Right ventricle myocardium superior (tissue), 1 donor: Measurements from ENCODE around the gene AP1G1. TPM values are rescaled to one million over a fixed set of nuclear protein-coding genes. Genes with fewer than 3 reads are reported as not detected.
"Not testable (repeated sequence)": the region's sequence is repeated elsewhere in the genome, so short reads cannot be mapped to it uniquely, and the experiment has no call there.

Experiments used
- ATAC-seq: fragments of 200-7000 bp; cut with Tn5 transposase; one replicate; pipeline ENCODE4 v1.9.1; 2020; ENCODE audit warnings: mild to moderate bottlenecking; ENCODE audit not compliant: poor library complexity
- DNase-seq: peaks from one replicate; pipeline ENCODE4 v3.0.0-alpha.2; 2020
- intact Hi-C: fragments of 100-400 bp; cut with DNase I; formaldehyde crosslinking; loops from one replicate; pipeline ENCODE4 v1.11.2; 2022
- long read RNA-seq: library from polyadenylated mRNA; unstranded; transcript quantifications from one replicate; pipeline ENCODE4 v2.0.0, GENCODE V29; 2021
- total RNA-seq: library from RNA; stranded (reverse); fragmentation: NEBNext Ultra II Directional; extraction: Animal tissue kit (Norgen Biotek cat#: 25700); gene quantifications from one replicate; pipeline ENCODE4 v1.2.1, GENCODE V29; 2021
- donor health status: DM: no; HTN: yes; CAD: no; lungs with severe emphysema.

Gene AP1G1
- total RNA-seq, result 27.2 TPM
- long read RNA-seq, full-length matches to known transcripts, result 5 of 21 reads
- long read RNA-seq, partial matches to known transcripts, result 4 of 21 reads
- long read RNA-seq, other reads (novel, unspliced or antisense), result 12 of 21 reads

- DNase-seq (peak; percentile 97), ATAC-seq (peak; percentile 99)
- intact Hi-C loops, result loop anchor here (1.0 to 5.0 kb wide), 2 partner anchors 73 to 86 kb away; partner anchors contain the start of genes IST1 and ZNF821
Observed at GRCh38 chr16:71808593-71809459, at the start of gene AP1G1. TSS of gene AP1G1 (minus strand) at chr16:71808834. CDS start at chr16:71789479, 19,355 bp downstream.

GRCh38 chr16:71855937-71856662, 47.5 kb upstream of the AP1G1 start:
- ATAC-seq, result no peak
- no peak for DNase-seq
- intact Hi-C loops, result no loop called here

GRCh38 chr16:71854369-71854948, 45.8 kb upstream of the AP1G1 start:
- DNase-seq, result no peak
- ATAC-seq, result peak; percentile 65

GRCh38 chr16:71853413-71853812, 44.8 kb upstream of the AP1G1 start:
- DNase-seq (no peak), ATAC-seq (no peak)
- intact Hi-C loops, result no loop called here

More at GRCh38 chr16:71854369-71854948, 45.8 kb upstream of the AP1G1 start:
- intact Hi-C loops, result no loop called here

GRCh38 chr16:71852561-71852960, 43.9 kb upstream of the AP1G1 start:
- ATAC-seq, result no peak
- no peak for DNase-seq
- intact Hi-C loops, result no loop called here

- DNase-seq (no peak), ATAC-seq (no peak)
- intact Hi-C loops, result no loop called here
Observed at GRCh38 chr16:71852158-71852557, 43.5 kb upstream of the AP1G1 start.

- ATAC-seq (no peak), DNase-seq (no peak)
- intact Hi-C loops, result no loop called here
Observed at GRCh38 chr16:71851746-71852145, 43.1 kb upstream of the AP1G1 start.

GRCh38 chr16:71848622-71849021, 40.0 kb upstream of the AP1G1 start:
- no peak for ATAC-seq
- intact Hi-C loops, result loop anchor here (5.0 kb wide), 1 partner anchor 34 kb away; the partner anchor contains the start of gene ZNF821
- DNase-seq, result no peak

GRCh38 chr16:71847096-71847495, 38.5 kb upstream of the AP1G1 start:
- ATAC-seq (no peak), DNase-seq (no peak)
- intact Hi-C loops, result loop anchor here (5.0 kb wide), 1 partner anchor 35 kb away; the partner anchor contains the start of gene ZNF821

- ATAC-seq (peak; percentile 2), DNase-seq (no peak)
- intact Hi-C loops, result loop anchor here (5.0 kb wide), 1 partner anchor 36 kb away; the partner anchor contains the start of gene ZNF821
Observed at GRCh38 chr16:71846431-71846830, 37.8 kb upstream of the AP1G1 start.

- intact Hi-C loops, result loop anchor here (5.0 kb wide), 1 partner anchor 36 kb away; the partner anchor contains the start of gene ZNF821
- DNase-seq (peak; percentile 94), ATAC-seq (peak; percentile 99)
Observed at GRCh38 chr16:71845639-71846430, 37.2 kb upstream of the AP1G1 start, which contains the start of gene ATXN1L. TSS of gene ATXN1L (plus strand) at chr16:71845976. CDS start at chr16:71849741, 3,765 bp downstream.

- intact Hi-C loops, result no loop called here
- ATAC-seq (no peak), DNase-seq (no peak)
Observed at GRCh38 chr16:71843572-71843971, 34.9 kb upstream of the AP1G1 start.

GRCh38 chr16:71840052-71840451, 31.4 kb upstream of the AP1G1 start:
- intact Hi-C loops, result no loop called here
- ATAC-seq (no peak), DNase-seq (no peak)

- DNase-seq (no peak), ATAC-seq (no peak)
- intact Hi-C loops, result no loop called here
Observed at GRCh38 chr16:71837150-71837549, 28.5 kb upstream of the AP1G1 start.

- ATAC-seq, result no peak
- intact Hi-C loops, result no loop called here
Observed at GRCh38 chr16:71834291-71834690, 25.7 kb upstream of the AP1G1 start.

GRCh38 chr16:71832112-71832511, 23.5 kb upstream of the AP1G1 start:
- DNase-seq, intact Hi-C loops, ATAC-seq: not testable (repeated sequence)

More at GRCh38 chr16:71834291-71834690, 25.7 kb upstream of the AP1G1 start:
- no peak for DNase-seq

- ATAC-seq, DNase-seq, intact Hi-C loops: not testable (repeated sequence)
Observed at GRCh38 chr16:71831698-71832097, 23.1 kb upstream of the AP1G1 start.

- no peak for ATAC-seq
- DNase-seq, result no peak
- intact Hi-C loops, result no loop called here
Observed at GRCh38 chr16:71830359-71830758, 21.7 kb upstream of the AP1G1 start.
